22Rv1 (cell line): ENCODE data around the gene POLE3.

Experiments
- H3K27ac ChIP-seq: fragments of 450-650 bp; 2 replicates; pipeline ENCODE4 v1.5.1; 2017
- CTCF ChIP-seq: fragments of 450-650 bp; IDR thresholded peaks from 2 replicates; pipeline ENCODE4 v1.5.1; 2017; ENCODE audit warnings: mild to moderate bottlenecking
- ZFX ChIP-seq: fragments of 450-650 bp; IDR thresholded peaks from 2 replicates; pipeline ENCODE4 v1.6.1; 2017; ENCODE audit warnings: antibody characterized with exemption, borderline replicate concordance

POLE3 gene

GRCh38 chr9:113417370-113417769 lies 6.9 kb upstream of the POLE3 start:
- TF ChIP-seq CTCF (no peak), ZFX (no peak)
- H3K27ac ChIP-seq, result no peak overlapping the region

- no peak overlapping the region for H3K27ac ChIP-seq
- TF ChIP-seq CTCF, result no peak
- no peak for TF ChIP-seq ZFX
Measured at GRCh38 chr9:113416149-113416721, 5.8 kb upstream of the POLE3 start.

DNA sequence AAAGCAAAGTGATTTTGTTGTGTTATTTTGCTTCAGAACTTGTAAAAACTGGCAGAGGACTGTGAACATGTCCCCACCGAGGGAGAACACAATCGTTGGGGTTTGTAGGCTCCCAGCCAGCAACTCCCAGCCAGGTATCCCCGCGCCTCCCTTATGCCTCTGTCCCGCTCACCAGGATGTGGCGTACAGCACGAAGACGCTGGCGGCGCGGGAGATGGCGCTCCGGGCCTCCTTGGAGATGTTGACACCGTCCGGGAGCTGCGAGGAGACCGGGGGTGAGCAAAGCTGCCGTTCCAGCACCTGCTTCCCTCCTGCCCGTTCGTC lies 630 bp downstream of the POLE3 start:
- H3K27ac ChIP-seq, result peak overlapping the region; percentile 98
- no peak for TF ChIP-seq ZFX
- no peak for TF ChIP-seq CTCF

DNA sequence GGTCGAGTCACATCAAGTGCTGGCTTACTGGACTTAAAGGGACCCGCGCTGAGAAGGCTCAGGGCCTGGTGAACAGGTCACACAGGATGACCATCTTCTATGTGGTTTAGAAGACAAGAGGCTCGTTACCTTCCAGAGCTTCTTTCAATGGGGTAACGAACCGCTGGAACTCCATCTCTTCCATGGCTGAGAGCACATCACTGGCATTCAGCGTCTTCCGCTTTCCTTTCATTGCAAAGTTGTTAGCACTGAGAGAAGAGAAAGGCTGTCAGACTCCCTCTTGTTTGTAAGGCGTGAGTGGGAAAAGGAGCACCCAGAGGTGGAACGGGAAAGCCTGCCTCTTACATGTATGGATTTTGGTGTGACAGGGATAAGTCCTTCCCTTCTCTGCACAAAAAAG lies 994 bp downstream of the POLE3 start:
- H3K27ac ChIP-seq, result peak overlapping the region; percentile 98
- TF ChIP-seq ZFX (no peak), CTCF (no peak)

DNA sequence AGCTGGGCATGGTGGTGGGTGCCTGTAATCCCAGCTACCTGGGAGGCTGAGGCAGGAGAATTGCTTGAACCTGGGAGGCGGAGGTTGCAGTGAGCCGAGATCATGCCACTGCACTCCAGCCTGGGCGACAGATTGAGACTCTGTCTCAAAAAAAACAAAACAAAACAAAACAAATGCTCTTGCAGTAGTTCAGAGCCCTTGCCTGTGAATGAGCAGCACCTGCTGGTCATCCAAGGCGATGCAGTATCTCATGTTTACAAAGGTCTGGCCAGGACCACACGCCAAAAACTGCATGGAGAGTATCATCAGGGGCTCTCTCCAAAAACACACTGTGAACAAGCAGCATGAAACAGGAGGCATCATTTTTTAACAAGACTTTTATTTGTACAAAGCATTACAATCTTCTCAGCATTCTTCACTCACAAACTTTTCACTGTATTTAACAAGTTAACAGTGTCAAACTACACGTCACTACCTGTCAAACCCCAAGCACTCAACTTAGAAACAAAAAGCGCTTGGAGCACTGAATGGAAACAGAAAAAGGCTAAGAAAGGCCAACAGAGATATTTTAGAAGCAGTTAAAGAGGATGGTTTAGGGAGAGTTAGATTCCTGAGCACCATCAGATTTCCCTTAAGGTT lies 3.5 kb downstream of the POLE3 start:
- H3K27ac ChIP-seq, result peak overlapping the region; percentile 38; the same call in 1 of the 2 replicates
- TF ChIP-seq CTCF, result peak; percentile 88

- peak overlapping the region; percentile 38; the same call in 1 of the 2 replicates for H3K27ac ChIP-seq
Measured at GRCh38 chr9:113406353-113406752, 4.1 kb downstream of the POLE3 start.

GRCh38 chr9:113403646-113404045 lies 6.8 kb downstream of the POLE3 start:
- H3K27ac ChIP-seq, result no peak overlapping the region
- no peak for TF ChIP-seq ZFX

GRCh38 chr9:113401027-113401792 lies 9.3 kb downstream of the POLE3 start, which contains the start of gene ALAD:
ALAD (minus strand) TSS chr9:113401284; CDS start chr9:113393559, 7,725 bp downstream.
- H3K27ac ChIP-seq, result peak within 1 kb of the TSS; percentile 61
- peak; percentile 99 for TF ChIP-seq CTCF
- no peak for TF ChIP-seq ZFX
